Fibroblast of skin of scalp (primary cell): ENCODE data around the gene INPP5A.

Source experiments
- DNase-seq: peaks from one replicate; pipeline ENCODE4 v3.0.0-alpha.2; 2013

Gene INPP5A

GRCh38 chr10:132648851-132649528, 111.4 kb downstream of the INPP5A start:
- no peak for DNase-seq

- no peak for DNase-seq
These were observed 112.2 kb downstream of the INPP5A start for GRCh38 chr10:132649651-132650360.

- DNase-seq, result no peak
These were observed 113.1 kb downstream of the INPP5A start for GRCh38 chr10:132650611-132651250.

GRCh38 chr10:132651511-132652029, 114.0 kb downstream of the INPP5A start:
- no peak for DNase-seq

GRCh38 chr10:132652446-132652845, 114.9 kb downstream of the INPP5A start:
- no peak for DNase-seq

- DNase-seq, result no peak
These were observed 115.5 kb downstream of the INPP5A start for GRCh38 chr10:132652936-132653590.

- DNase-seq, result no peak
These were observed 116.1 kb downstream of the INPP5A start for GRCh38 chr10:132653721-132654120.

- no peak for DNase-seq
These were observed 116.6 kb downstream of the INPP5A start for GRCh38 chr10:132654121-132654571.

- peak; percentile 62 for DNase-seq
These were observed 117.4 kb downstream of the INPP5A start for GRCh38 chr10:132654708-132655661.

GRCh38 chr10:132655735-132656134, 118.1 kb downstream of the INPP5A start:
- no peak for DNase-seq

- DNase-seq, result no peak
These were observed 118.9 kb downstream of the INPP5A start for GRCh38 chr10:132656283-132657126.

GRCh38 chr10:132657127-132657706, 119.6 kb downstream of the INPP5A start:
- no peak for DNase-seq

GRCh38 chr10:132657748-132658147, 120.2 kb downstream of the INPP5A start:
- no peak for DNase-seq

- DNase-seq, result no peak
These were observed 121.1 kb downstream of the INPP5A start for GRCh38 chr10:132658546-132659205.

GRCh38 chr10:132659206-132660091, 121.9 kb downstream of the INPP5A start:
- DNase-seq, result no peak

GRCh38 chr10:132660385-132660784, 122.8 kb downstream of the INPP5A start:
- DNase-seq, result no peak

GRCh38 chr10:132662186-132662920, 124.8 kb downstream of the INPP5A start:
- no peak for DNase-seq
